ENCODE data around the gene ADRM1. TPM values are rescaled to one million over a fixed set of nuclear protein-coding genes. Genes with fewer than 3 reads are reported as not detected.

The ADRM1 gene
- total and polyA plus RNA-seq, 2 experiments from 2014 or later: 206 to 243 TPM

DNA sequence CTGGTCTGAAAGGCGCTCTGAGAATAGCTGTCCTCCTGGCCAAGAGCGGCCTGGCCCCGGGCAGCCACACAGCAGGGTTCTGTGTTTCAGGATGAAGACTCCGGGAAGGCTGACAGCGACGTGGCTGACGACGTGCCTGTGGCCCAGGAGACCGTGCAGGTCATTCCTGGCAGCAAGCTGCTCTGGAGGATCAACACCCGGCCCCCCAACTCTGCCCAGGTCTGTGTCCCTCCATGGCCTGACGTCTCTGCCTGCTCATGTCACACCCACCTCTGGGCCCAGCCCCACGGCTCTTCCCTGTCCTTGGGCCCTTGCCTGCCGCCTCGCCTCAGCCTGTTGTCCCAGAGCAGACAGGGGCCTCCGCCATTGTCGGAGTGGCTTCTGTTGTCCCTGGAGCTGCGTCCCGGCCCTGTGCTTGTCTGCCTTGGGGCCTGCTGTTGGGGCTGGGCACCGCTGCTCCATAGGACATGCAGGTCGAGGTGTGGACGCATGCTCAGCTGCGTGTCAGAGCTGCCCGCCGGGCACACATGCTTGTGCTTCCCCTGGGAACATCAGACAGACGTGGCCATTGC, 16.2 kb upstream of the ADRM1 start:
- Histone ChIP-seq H4K20me1 (replicated peaks; ENCODE audit: insufficient read depth) (no peaks in the 10 kb centered on the region), H2AFZ (no peak overlapping the region), H3K4me2 (no peak overlapping the region), H3F3A (replicated peaks; ENCODE audit: low read depth) (0 out of 2 replicates have a peak, but pooled peaks cover 3% of the 10 kb centered on the region), H3K4me1 (ENCODE audit: insufficient read depth) (no peaks in the 10 kb centered on the region), H3K36me3 (ENCODE audit: insufficient read depth) (peaks cover 10% of the 10 kb centered on the region; the same call in 1 of the 2 replicates), H3K27me3 (ENCODE audit: insufficient read depth) (no peaks in the 10 kb centered on the region), H3K4me3 (no peak overlapping the region), H3K9me2 (ENCODE audit: insufficient read depth) (no peaks in the 10 kb centered on the region), H3K27ac (ENCODE audit: low read depth) (no peak overlapping the region), H3K79me2 (replicated peaks; ENCODE audit: insufficient read depth) (no peaks in the 10 kb centered on the region)
- Mint-ChIP-seq H3K27ac (no peak overlapping the region), H3K36me3 (ENCODE audit: low read depth) (peaks cover 26% of the 10 kb centered on the region), H3K4me3 (no peak overlapping the region), H3K4me1 (no peaks in the 10 kb centered on the region; the same call in 2 of the 3 replicates), H3K27me3 (ENCODE audit: insufficient read depth, low read depth, poor library complexity) (peaks cover 9% of the 10 kb centered on the region), H3K9me3 (no peaks in the 10 kb centered on the region)
- DNase-seq (ENCODE audit: low spot score) (no peak), ATAC-seq (no peak)
- no peak for TF ChIP-seq NANOG (IDR thresholded peaks at IDR 0.05; ENCODE audit: borderline replicate concordance)
- TF ChIP-seq, protein P1, sequence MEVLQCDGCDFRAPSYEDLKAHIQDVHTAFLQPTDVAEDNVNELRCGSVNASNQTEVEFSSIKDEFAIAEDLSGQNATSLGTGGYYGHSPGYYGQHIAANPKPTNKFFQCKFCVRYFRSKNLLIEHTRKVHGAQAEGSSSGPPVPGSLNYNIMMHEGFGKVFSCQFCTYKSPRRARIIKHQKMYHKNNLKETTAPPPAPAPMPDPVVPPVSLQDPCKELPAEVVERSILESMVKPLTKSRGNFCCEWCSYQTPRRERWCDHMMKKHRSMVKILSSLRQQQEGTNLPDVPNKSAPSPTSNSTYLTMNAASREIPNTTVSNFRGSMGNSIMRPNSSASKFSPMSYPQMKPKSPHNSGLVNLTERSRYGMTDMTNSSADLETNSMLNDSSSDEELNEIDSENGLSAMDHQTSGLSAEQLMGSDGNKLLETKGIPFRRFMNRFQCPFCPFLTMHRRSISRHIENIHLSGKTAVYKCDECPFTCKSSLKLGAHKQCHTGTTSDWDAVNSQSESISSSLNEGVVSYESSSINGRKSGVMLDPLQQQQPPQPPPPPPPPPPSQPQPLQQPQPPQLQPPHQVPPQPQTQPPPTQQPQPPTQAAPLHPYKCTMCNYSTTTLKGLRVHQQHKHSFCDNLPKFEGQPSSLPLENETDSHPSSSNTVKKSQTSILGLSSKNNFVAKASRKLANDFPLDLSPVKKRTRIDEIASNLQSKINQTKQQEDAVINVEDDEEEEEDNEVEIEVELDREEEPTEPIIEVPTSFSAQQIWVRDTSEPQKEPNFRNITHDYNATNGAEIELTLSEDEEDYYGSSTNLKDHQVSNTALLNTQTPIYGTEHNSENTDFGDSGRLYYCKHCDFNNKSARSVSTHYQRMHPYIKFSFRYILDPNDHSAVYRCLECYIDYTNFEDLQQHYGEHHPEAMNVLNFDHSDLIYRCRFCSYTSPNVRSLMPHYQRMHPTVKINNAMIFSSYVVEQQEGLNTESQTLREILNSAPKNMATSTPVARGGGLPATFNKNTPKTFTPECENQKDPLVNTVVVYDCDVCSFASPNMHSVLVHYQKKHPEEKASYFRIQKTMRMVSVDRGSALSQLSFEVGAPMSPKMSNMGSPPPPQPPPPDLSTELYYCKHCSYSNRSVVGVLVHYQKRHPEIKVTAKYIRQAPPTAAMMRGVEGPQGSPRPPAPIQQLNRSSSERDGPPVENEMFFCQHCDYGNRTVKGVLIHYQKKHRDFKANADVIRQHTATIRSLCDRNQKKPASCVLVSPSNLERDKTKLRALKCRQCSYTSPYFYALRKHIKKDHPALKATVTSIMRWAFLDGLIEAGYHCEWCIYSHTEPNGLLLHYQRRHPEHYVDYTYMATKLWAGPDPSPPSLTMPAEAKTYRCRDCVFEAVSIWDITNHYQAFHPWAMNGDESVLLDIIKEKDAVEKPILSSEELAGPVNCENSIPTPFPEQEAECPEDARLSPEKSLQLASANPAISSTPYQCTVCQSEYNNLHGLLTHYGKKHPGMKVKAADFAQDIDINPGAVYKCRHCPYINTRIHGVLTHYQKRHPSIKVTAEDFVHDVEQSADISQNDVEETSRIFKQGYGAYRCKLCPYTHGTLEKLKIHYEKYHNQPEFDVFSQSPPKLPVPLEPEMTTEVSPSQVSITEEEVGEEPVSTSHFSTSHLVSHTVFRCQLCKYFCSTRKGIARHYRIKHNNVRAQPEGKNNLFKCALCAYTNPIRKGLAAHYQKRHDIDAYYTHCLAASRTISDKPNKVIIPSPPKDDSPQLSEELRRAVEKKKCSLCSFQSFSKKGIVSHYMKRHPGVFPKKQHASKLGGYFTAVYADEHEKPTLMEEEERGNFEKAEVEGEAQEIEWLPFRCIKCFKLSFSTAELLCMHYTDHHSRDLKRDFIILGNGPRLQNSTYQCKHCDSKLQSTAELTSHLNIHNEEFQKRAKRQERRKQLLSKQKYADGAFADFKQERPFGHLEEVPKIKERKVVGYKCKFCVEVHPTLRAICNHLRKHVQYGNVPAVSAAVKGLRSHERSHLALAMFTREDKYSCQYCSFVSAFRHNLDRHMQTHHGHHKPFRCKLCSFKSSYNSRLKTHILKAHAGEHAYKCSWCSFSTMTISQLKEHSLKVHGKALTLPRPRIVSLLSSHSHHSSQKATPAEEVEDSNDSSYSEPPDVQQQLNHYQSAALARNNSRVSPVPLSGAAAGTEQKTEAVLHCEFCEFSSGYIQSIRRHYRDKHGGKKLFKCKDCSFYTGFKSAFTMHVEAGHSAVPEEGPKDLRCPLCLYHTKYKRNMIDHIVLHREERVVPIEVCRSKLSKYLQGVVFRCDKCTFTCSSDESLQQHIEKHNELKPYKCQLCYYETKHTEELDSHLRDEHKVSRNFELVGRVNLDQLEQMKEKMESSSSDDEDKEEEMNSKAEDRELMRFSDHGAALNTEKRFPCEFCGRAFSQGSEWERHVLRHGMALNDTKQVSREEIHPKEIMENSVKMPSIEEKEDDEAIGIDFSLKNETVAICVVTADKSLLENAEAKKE (CRISPR knock-in tag; IDR thresholded peaks at IDR 0.05): no peak
- TF ChIP-seq, protein P2, sequence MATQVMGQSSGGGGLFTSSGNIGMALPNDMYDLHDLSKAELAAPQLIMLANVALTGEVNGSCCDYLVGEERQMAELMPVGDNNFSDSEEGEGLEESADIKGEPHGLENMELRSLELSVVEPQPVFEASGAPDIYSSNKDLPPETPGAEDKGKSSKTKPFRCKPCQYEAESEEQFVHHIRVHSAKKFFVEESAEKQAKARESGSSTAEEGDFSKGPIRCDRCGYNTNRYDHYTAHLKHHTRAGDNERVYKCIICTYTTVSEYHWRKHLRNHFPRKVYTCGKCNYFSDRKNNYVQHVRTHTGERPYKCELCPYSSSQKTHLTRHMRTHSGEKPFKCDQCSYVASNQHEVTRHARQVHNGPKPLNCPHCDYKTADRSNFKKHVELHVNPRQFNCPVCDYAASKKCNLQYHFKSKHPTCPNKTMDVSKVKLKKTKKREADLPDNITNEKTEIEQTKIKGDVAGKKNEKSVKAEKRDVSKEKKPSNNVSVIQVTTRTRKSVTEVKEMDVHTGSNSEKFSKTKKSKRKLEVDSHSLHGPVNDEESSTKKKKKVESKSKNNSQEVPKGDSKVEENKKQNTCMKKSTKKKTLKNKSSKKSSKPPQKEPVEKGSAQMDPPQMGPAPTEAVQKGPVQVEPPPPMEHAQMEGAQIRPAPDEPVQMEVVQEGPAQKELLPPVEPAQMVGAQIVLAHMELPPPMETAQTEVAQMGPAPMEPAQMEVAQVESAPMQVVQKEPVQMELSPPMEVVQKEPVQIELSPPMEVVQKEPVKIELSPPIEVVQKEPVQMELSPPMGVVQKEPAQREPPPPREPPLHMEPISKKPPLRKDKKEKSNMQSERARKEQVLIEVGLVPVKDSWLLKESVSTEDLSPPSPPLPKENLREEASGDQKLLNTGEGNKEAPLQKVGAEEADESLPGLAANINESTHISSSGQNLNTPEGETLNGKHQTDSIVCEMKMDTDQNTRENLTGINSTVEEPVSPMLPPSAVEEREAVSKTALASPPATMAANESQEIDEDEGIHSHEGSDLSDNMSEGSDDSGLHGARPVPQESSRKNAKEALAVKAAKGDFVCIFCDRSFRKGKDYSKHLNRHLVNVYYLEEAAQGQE (IDR thresholded peaks at IDR 0.05; ENCODE audit: unreplicated experiment): no peak

All from GM23338 (cell line).